Suppressor macrophage treated with lipopolysaccharide for 4 hours (primary cell): ENCODE results near the gene LRRC2.
"Not testable (repeated sequence)": the region's sequence is repeated elsewhere in the genome, so short reads cannot be mapped to it uniquely, and the experiment has no call there.

Experiments
- DNase-seq: peaks from one replicate; pipeline ENCODE4 v3.0.0-alpha.2; 2020

LRRC2 gene

GRCh38 chr3:46549989-46550388, 16.1 kb downstream of the LRRC2 start:
- DNase-seq, result no peak

- no peak for DNase-seq
These were observed 16.6 kb downstream of the LRRC2 start for GRCh38 chr3:46549408-46549904.

GRCh38 chr3:46548611-46549010, 17.5 kb downstream of the LRRC2 start:
- not testable (repeated sequence) for DNase-seq

DNA sequence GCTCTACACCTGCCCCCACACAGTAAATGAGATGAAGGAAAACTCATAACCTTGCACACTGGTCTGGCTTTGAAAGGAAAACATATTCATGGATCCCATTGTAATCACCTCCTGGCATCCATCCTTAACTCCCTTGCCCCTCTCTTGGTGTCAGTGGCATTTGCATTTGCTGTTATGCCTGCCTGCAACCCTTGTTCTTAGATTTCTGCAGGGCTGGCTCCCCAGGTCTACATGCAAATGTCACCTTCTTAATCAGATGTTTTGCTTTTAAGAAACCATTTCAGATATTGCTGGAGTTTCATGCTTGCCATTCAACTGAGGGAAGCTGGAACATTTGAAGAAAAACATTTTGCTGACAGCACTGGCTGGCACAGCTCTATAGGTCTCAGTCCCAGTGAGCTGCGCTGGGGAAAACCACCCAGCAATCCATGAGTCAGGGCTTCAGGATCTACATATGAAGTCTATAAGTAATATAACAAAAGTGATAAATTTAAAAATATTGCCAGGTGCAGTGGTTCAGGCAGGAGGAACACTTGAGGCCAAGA, 19.1 kb downstream of the LRRC2 start:
- no peak for DNase-seq

GRCh38 chr3:46545818-46546630, 20.1 kb downstream of the LRRC2 start:
- DNase-seq, result no peak

- DNase-seq, result no peak
These were observed 21.2 kb downstream of the LRRC2 start for GRCh38 chr3:46544771-46545503.

DNA sequence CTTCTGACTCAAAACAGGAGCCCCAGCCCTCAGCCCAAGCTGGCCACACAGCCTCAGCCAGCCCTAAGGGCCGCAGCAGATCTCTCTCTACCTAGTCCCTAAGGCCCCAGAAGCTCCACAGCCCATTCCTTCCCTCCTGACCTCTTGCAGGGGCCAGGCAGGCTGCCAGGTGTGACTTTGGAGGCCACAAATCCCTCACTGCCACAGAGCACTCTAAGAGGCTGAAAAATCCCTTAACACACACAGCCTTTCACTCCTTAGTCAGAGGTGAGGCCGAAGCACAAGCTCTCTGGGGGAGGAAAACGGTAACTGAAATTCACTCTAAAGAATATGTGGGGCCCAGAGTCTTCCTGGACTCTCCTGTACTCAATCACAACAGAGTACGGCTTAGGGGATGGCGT, 23.3 kb downstream of the LRRC2 start:
- DNase-seq, result no peak

GRCh38 chr3:46542344-46542743, 23.8 kb downstream of the LRRC2 start:
- DNase-seq, result no peak

- peak; percentile 15 for DNase-seq
These were observed 24.3 kb downstream of the LRRC2 start for GRCh38 chr3:46541835-46542234.

- DNase-seq, result no peak
These were observed 25.6 kb downstream of the LRRC2 start for GRCh38 chr3:46540550-46540949.

- DNase-seq, result no peak
These were observed 26.6 kb downstream of the LRRC2 start for GRCh38 chr3:46539443-46540005.

DNA sequence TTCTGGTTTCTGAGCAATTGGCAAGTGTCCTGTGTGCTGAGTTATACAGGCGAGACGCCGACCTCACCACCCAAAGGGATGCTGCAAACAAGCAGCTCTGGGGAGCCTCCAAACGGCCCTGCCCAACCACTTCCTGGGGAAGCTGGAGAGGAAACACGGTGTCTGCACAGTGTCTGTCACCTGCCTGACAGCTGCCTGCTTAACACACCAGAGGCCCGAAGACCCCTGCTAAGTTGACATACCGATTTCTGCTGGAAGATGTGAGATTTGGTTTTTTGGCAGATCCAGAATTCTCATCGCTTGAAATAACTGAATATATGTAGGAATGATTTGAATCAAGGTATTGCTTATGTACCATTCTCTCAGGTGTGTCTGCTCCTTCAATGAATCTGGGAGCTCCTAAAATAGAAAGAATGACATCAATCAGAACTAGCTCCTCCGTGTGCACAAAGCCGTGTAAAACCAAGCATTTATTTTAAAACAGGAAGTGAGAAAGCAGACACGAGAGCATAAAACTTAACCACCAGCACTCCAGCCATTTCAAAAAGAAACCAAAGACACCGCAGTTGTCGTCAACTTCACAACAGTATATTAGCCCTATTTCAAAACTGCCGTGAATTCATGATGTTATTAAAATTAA, 27.2 kb downstream of the LRRC2 start:
- peak; percentile 82 for DNase-seq

DNA sequence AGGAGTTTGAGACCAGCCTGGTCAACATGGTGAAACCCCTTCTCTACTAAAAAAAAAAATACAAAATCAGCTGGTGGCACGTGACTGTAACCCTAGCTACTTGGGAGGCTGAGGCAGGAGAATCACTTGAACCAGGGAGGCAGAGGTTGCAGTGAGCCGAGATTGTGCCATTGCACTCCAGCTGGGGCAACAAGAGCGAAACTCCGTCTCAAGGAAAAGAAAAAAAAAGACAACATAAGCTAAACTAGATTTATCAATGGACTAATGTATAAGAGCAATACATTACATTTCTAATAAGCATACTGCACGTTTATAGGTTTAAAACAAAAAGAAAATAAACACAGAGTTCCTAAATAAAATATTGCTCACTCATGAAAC, 27.7 kb downstream of the LRRC2 start:
- DNase-seq, result not testable (repeated sequence)

GRCh38 chr3:46537779-46538178, 28.3 kb downstream of the LRRC2 start:
- no peak for DNase-seq

DNA sequence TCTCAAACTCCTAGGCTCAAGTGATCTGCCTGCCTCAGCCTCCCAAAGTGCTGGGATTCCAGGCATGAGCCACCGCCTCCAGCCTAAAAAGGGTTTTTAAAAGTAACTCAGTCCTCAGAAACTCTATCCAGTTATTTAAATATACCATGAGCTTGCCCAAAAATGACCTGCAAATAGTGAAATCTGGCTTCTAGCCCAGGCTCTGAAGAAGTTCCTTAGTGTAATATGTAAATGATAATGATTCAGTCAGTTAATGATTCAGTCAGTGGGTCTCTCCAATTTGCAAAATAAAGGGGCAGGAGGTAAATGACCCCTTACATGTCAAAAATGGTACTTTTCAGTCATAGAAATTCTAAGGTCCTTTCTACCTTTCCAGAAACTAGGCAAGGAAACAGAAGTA, 28.8 kb downstream of the LRRC2 start:
- no peak for DNase-seq

DNA sequence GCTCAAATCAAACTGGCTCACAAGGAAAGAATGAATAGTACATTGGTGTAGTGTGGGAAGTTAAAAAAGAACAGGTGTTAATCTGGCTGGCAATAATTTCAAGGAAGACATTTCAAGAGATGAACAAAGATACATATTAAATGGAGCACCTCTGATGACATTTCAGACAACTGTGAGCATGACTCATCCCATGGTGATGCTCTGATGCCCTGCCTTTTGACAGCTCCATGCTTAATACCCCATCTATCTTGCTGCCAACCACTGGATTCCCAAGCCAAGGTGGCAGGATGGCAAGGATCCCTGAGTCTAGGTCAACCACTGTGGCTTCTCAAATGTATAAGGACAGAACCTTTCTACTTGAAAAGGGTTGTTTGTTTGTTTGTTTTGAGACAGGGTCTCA, 29.3 kb downstream of the LRRC2 start:
- no peak for DNase-seq

DNA sequence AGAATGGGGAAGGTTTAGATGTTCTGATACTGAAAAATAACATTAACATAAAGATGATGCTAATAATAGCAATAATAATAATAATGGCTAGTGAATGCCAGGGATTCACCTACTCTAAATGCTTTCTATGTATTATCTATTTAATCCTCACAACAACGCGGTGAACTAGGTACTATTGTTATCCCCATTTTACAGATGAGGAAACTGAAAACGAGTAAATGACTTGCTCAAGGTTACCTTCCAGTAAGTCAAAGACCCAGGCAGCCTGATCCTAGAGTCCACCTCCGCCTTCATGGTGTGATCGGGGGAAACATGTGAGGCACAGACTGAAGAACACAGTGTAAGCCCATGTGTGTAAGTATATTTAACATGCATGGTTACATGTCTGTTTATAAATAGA, 30.4 kb downstream of the LRRC2 start:
- DNase-seq, result no peak

DNA sequence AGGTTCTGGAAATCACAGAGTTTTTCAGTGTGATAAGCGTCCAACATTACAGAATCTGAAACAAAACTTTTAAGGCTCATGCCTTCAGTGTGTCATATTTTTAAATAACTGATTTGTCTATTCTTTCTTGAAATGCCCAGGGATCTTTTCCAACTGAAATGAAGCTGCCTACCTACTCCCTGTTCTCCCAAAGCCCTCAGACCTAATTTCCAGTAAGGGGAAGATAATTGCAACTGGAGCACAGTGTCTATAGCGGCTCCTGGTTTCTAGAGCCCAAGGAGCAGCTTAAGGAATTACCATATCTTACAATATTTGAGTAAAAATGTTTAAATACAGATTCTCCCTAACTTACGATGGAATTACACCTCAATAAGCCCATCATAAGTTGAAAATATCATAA, 33.0 kb downstream of the LRRC2 start:
- DNase-seq, result no peak

DNA sequence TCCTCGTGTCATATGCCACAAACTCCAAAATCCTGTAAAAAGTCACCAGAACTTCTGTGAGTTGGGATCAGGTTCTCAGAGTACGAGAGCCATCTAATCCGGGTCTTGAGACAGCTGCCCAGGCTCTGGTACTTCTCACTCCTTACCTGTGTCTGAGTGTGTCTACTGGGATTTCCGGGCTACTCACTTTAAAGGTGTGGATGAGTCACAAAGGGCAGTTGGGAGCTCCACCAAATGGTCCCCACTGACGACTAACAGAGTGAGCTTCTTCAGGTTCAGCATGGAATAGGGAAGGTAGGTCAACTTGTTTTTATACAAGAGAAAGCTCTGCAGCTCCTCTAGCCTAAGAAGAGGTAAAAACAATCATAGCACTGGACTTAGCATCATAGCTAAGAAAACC, 38.9 kb downstream of the LRRC2 start:
- DNase-seq, result no peak

DNA sequence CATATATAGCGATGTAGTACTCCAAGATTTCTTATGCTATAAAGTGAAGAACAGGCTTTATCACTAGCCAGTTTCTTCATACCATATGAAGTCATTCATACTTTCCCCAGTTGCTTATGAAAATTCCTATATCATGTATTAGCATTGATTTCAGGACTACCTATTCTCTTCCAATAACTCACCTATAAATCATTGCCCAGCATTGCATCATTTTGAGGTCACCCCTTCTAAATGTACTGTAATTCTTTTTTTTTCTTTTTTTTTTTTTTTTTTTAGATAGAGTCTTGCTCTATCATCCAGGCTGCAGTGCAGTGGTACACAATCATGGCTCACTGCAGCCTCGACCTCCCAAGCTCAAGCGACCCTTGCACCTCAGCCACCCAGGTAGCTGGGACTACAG, 41.3 kb downstream of the LRRC2 start:
- no peak for DNase-seq

DNA sequence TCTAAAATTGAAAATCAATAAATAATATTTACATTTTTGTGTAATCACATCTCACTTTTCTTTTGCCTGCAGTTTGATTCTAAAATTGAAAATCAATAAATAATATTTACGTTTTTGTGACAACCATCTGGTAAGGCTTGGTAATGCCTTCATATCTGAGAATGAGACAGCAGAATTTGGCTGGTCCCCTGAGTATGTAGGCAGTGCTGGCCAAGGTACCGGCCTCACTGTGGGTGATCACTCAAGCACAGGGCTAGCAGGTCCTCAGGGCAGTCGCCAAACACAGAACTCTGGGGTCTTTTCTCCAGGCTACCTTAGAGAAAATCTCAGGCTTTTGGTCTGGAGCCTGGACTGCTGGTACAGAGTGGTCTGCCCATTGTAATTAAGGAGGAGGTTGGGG, 42.1 kb downstream of the LRRC2 start:
- no peak for DNase-seq

DNA sequence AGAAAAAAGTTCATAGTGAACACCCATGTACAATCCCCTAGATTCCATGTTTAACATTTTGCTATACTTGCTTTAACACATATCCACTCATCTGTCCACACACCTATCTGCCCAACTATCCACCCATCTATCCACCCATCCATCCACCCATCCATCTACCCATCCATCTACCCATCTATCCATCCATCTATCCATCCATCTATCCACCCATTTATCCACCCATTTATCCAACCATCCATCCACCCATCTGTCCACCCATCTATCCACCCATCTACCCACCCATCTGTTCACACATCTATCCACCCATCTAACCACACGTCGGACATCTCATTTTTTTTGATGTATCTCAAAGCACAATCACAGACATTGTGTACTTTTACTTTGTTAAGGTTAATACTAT, 42.5 kb downstream of the LRRC2 start:
- DNase-seq, result no peak

GRCh38 chr3:46522201-46522600, 43.9 kb downstream of the LRRC2 start:
- not testable (repeated sequence) for DNase-seq
